Measurements from ENCODE around the gene NAA25. TPM values are rescaled to one million over a fixed set of nuclear protein-coding genes. Genes with fewer than 3 reads are reported as not detected.
A peak's percentile ranks its signal among the peaks of the same experiment; 100 is the strongest.

The NAA25 gene
- 60.0 and 62.1 TPM in 2 replicates for total RNA-seq

GRCh38 chr12:112108202-112109079 lies at the start of gene NAA25:
TSS of gene NAA25 (minus strand) at chr12:112108783. CDS start at chr12:112108773, 10 bp downstream.
- peaks cover 38% of the 10 kb centered on the region for H3K4me1 Mint-ChIP-seq
- H3K4me3 Mint-ChIP-seq = peak within 1 kb of the TSS; percentile 97
- H3K27ac Mint-ChIP-seq = peak within 1 kb of the TSS; percentile 98
- no peaks in the 10 kb centered on the region for H3K27me3 Mint-ChIP-seq
- peaks cover 24% of the 10 kb centered on the region for H3K36me3 Mint-ChIP-seq (ENCODE audit: low read depth)
- no peaks in the 10 kb centered on the region for H3K9me3 Mint-ChIP-seq
- intact Hi-C loops (cut with micrococcal nuclease) = loop anchor here (1.0 to 10.0 kb wide), 6 partner anchors 12 to 674 kb away; partner anchors contain the start of genes ERP29, TMEM116 and TRAFD1
- peak; percentile 96 for DNase-seq

GRCh38 chr12:112153893-112154219 lies 45.3 kb upstream of the NAA25 start:
- no peak for DNase-seq
- H3K4me1 Mint-ChIP-seq = peaks cover 31% of the 10 kb centered on the region
- intact Hi-C loops (cut with micrococcal nuclease) = no loop called here
- peaks cover 77% of the 10 kb centered on the region for H3K36me3 Mint-ChIP-seq (ENCODE audit: low read depth)
- H3K27me3 Mint-ChIP-seq = no peaks in the 10 kb centered on the region
- no peak overlapping the region for H3K4me3 Mint-ChIP-seq
- peaks cover 10% of the 10 kb centered on the region for H3K9me3 Mint-ChIP-seq
- no peak overlapping the region for H3K27ac Mint-ChIP-seq

- no peak overlapping the region for H3K4me3 Mint-ChIP-seq
- no peak overlapping the region for H3K27ac Mint-ChIP-seq
- H3K9me3 Mint-ChIP-seq = peaks cover 9% of the 10 kb centered on the region
- H3K27me3 Mint-ChIP-seq = no peaks in the 10 kb centered on the region
- H3K4me1 Mint-ChIP-seq = peaks cover 27% of the 10 kb centered on the region
- DNase-seq = no peak
- peaks cover 77% of the 10 kb centered on the region for H3K36me3 Mint-ChIP-seq (ENCODE audit: low read depth)
- intact Hi-C loops (cut with micrococcal nuclease) = no loop called here
Measured at GRCh38 chr12:112153181-112153892, 44.8 kb upstream of the NAA25 start.

- intact Hi-C loops (cut with micrococcal nuclease) = no loop called here
- Mint-ChIP-seq H3K27me3 (no peaks in the 10 kb centered on the region), H3K4me3 (no peak overlapping the region), H3K36me3 (ENCODE audit: low read depth) (peaks cover 68% of the 10 kb centered on the region), H3K4me1 (peaks cover 17% of the 10 kb centered on the region), H3K27ac (peak overlapping the region; percentile 61), H3K9me3 (no peaks in the 10 kb centered on the region)
- no peak for DNase-seq
Measured at GRCh38 chr12:112151766-112152541, 43.4 kb upstream of the NAA25 start.

GRCh38 chr12:112149596-112149995 lies 41.0 kb upstream of the NAA25 start:
- intact Hi-C loops (cut with micrococcal nuclease) = no loop called here
- Mint-ChIP-seq H3K4me3 (no peak overlapping the region), H3K27ac (peak overlapping the region; percentile 63), H3K9me3 (no peaks in the 10 kb centered on the region), H3K27me3 (no peaks in the 10 kb centered on the region), H3K36me3 (ENCODE audit: low read depth) (peaks cover 65% of the 10 kb centered on the region), H3K4me1 (peaks cover 9% of the 10 kb centered on the region)
- no peak for DNase-seq

- H3K27me3 Mint-ChIP-seq = no peaks in the 10 kb centered on the region
- H3K9me3 Mint-ChIP-seq = no peaks in the 10 kb centered on the region
- no peak overlapping the region for H3K4me3 Mint-ChIP-seq
- intact Hi-C loops (cut with micrococcal nuclease) = no loop called here
- H3K4me1 Mint-ChIP-seq = peaks cover 9% of the 10 kb centered on the region
- H3K27ac Mint-ChIP-seq = no peak overlapping the region
- no peak for DNase-seq
- peaks cover 62% of the 10 kb centered on the region for H3K36me3 Mint-ChIP-seq (ENCODE audit: low read depth)
Measured at GRCh38 chr12:112148031-112148513, 39.5 kb upstream of the NAA25 start.

- Mint-ChIP-seq H3K4me3 (no peak overlapping the region), H3K4me1 (peaks cover 2% of the 10 kb centered on the region), H3K9me3 (no peaks in the 10 kb centered on the region), H3K27me3 (no peaks in the 10 kb centered on the region), H3K36me3 (ENCODE audit: low read depth) (peaks cover 59% of the 10 kb centered on the region), H3K27ac (no peak overlapping the region)
- no peak for DNase-seq
- intact Hi-C loops (cut with micrococcal nuclease) = no loop called here
Measured at GRCh38 chr12:112146123-112146522, 37.5 kb upstream of the NAA25 start.

GRCh38 chr12:112140728-112141127 lies 32.1 kb upstream of the NAA25 start:
- no peaks in the 10 kb centered on the region for H3K9me3 Mint-ChIP-seq
- H3K4me3 Mint-ChIP-seq = no peak overlapping the region
- H3K27ac Mint-ChIP-seq = peak overlapping the region; percentile 5
- peaks cover 2% of the 10 kb centered on the region for H3K4me1 Mint-ChIP-seq
- H3K36me3 Mint-ChIP-seq (ENCODE audit: low read depth) = peaks cover 51% of the 10 kb centered on the region
- no peak for DNase-seq
- no peaks in the 10 kb centered on the region for H3K27me3 Mint-ChIP-seq
- intact Hi-C loops (cut with micrococcal nuclease) = no loop called here

- DNase-seq = no peak
- Mint-ChIP-seq H3K27me3 (no peaks in the 10 kb centered on the region), H3K4me1 (peaks cover 20% of the 10 kb centered on the region), H3K9me3 (no peaks in the 10 kb centered on the region), H3K4me3 (no peak overlapping the region), H3K36me3 (ENCODE audit: low read depth) (peaks cover 32% of the 10 kb centered on the region), H3K27ac (no peak overlapping the region)
- intact Hi-C loops (cut with micrococcal nuclease) = no loop called here
Measured at GRCh38 chr12:112134731-112135130, 26.1 kb upstream of the NAA25 start.

GRCh38 chr12:112133418-112133817 lies 24.8 kb upstream of the NAA25 start:
- Mint-ChIP-seq H3K27me3 (no peaks in the 10 kb centered on the region), H3K36me3 (ENCODE audit: low read depth) (peaks cover 34% of the 10 kb centered on the region), H3K9me3 (no peaks in the 10 kb centered on the region), H3K4me3 (no peak overlapping the region), H3K27ac (no peak overlapping the region), H3K4me1 (peaks cover 28% of the 10 kb centered on the region)
- intact Hi-C loops (cut with micrococcal nuclease) = no loop called here
- no peak for DNase-seq

- no peak for DNase-seq
- H3K4me1 Mint-ChIP-seq = peaks cover 40% of the 10 kb centered on the region
- H3K4me3 Mint-ChIP-seq = peak overlapping the region; percentile 78
- peaks cover 34% of the 10 kb centered on the region for H3K36me3 Mint-ChIP-seq (ENCODE audit: low read depth)
- H3K9me3 Mint-ChIP-seq = no peaks in the 10 kb centered on the region
- H3K27ac Mint-ChIP-seq = no peak overlapping the region
- H3K27me3 Mint-ChIP-seq = no peaks in the 10 kb centered on the region
- intact Hi-C loops (cut with micrococcal nuclease) = loop anchor here (2.0 kb wide), 2 partner anchors 47 to 139 kb away; no protein-coding TSS in a partner anchor
Measured at GRCh38 chr12:112131686-112132085, 23.1 kb upstream of the NAA25 start.

GRCh38 chr12:112130441-112130998 lies 21.9 kb upstream of the NAA25 start:
- peak; percentile 76 for DNase-seq
- H3K4me3 Mint-ChIP-seq = peak overlapping the region; percentile 78
- peaks cover 44% of the 10 kb centered on the region for H3K4me1 Mint-ChIP-seq
- intact Hi-C loops (cut with micrococcal nuclease) = loop anchor here (1.0 to 2.0 kb wide), 4 partner anchors 23 to 138 kb away; no protein-coding TSS in a partner anchor
- no peaks in the 10 kb centered on the region for H3K9me3 Mint-ChIP-seq
- H3K36me3 Mint-ChIP-seq (ENCODE audit: low read depth) = peaks cover 31% of the 10 kb centered on the region
- no peaks in the 10 kb centered on the region for H3K27me3 Mint-ChIP-seq
- H3K27ac Mint-ChIP-seq = peak overlapping the region; percentile 85

GRCh38 chr12:112126911-112127310 lies 18.3 kb upstream of the NAA25 start:
- H3K9me3 Mint-ChIP-seq = no peaks in the 10 kb centered on the region
- peak overlapping the region; percentile 82 for H3K4me3 Mint-ChIP-seq
- H3K27ac Mint-ChIP-seq = peak overlapping the region; percentile 83
- peaks cover 2% of the 10 kb centered on the region for H3K27me3 Mint-ChIP-seq
- peaks cover 12% of the 10 kb centered on the region for H3K36me3 Mint-ChIP-seq (ENCODE audit: low read depth)
- no peak for DNase-seq
- peaks cover 39% of the 10 kb centered on the region for H3K4me1 Mint-ChIP-seq
- intact Hi-C loops (cut with micrococcal nuclease) = no loop called here
